ENCODE data around the gene ZFP91.

GRCh38 chr11:58616594-58616993, 37.7 kb downstream of the ZFP91 start:
- TF ChIP-seq CTCF (IDR thresholded peaks at IDR 0.05; ENCODE audit: insufficient read depth, low read length) (no peak), POLR2AphosphoS5 (IDR thresholded peaks at IDR 0.05; ENCODE audit: low read depth) (no peak), REST (IDR thresholded peaks at IDR 0.05; ENCODE audit: insufficient replicate concordance, low read depth) (no peak), SPI1 (IDR thresholded peaks at IDR 0.05; ENCODE audit: borderline replicate concordance, low read depth) (no peak), GABPA (IDR thresholded peaks at IDR 0.05; ENCODE audit: low read depth) (no peak)

Data from HL-60 (cell line).